ENCODE measurements around the gene IFRD1. TPM values are rescaled to one million over a fixed set of nuclear protein-coding genes. Genes with fewer than 3 reads are reported as not detected.

The IFRD1 gene
- 31.0 and 39.7 TPM in 2 replicates for polyA plus RNA-seq (2012; rRNA removed)
- polyA plus RNA-seq (2012; cell fraction: cytosol; rRNA removed) = 33.1 and 38.6 TPM in 2 replicates
- 49.1 and 103 TPM in 2 replicates for polyA plus RNA-seq (2012; cell fraction: nucleus; rRNA removed)

- H3K4me2 ChIP-seq = peak within 1 kb of the TSS; percentile 86
- TF ChIP-seq ZBTB33 (IDR thresholded peaks at IDR 0.05; ENCODE audit: borderline replicate concordance, low read depth) = no peak; the same call in 1 of the 2 replicates
- no peak for TF ChIP-seq RCOR1 (IDR thresholded peaks at IDR 0.05; ENCODE audit: low read length)
- TF ChIP-seq CHD2 (IDR thresholded peaks at IDR 0.05; ENCODE audit: low read length, partially characterized antibody) = peak; percentile 85
- no peak for TF ChIP-seq MEF2A (IDR thresholded peaks at IDR 0.05; ENCODE audit: borderline replicate concordance, low read depth)
- peak; percentile 2; the same call in 1 of the 2 replicates for TF ChIP-seq RAD21 (IDR thresholded peaks at IDR 0.05; ENCODE audit: low read length)
- peak; percentile 67 for TF ChIP-seq ELF1 (IDR thresholded peaks at IDR 0.05)
- TF ChIP-seq JUND (IDR thresholded peaks at IDR 0.05) = no peak
- TF ChIP-seq TAF1 (IDR thresholded peaks at IDR 0.05; ENCODE audit: borderline replicate concordance, low read depth, low read length) = peak; percentile 89
- TF ChIP-seq YY1 (IDR thresholded peaks at IDR 0.05; ENCODE audit: low read depth) = no peak
- TF ChIP-seq NRF1 (IDR thresholded peaks at IDR 0.05; ENCODE audit: low read depth, low read length) = no peak
- peak; percentile 100 for TF ChIP-seq POLR2AphosphoS5 (IDR thresholded peaks at IDR 0.05; ENCODE audit: low read depth, low read length)
- TF ChIP-seq EP300 (IDR thresholded peaks at IDR 0.05; ENCODE audit: borderline replicate concordance in 1 of 2, low read depth in 1 of 2, low read length in 1 of 2) = no peak
- peak; percentile 61; the same call in 1 of the 2 replicates for TF ChIP-seq MXI1 (IDR thresholded peaks at IDR 0.05; ENCODE audit: low read depth, low read length)
- 0 out of 2 replicates have a peak, but pooled peaks have one; percentile 14 for TF ChIP-seq IRF3 (IDR thresholded peaks at IDR 0.05; ENCODE audit: low read depth, low read length)
- peak; percentile 55 for TF ChIP-seq RFX5 (IDR thresholded peaks at IDR 0.05; ENCODE audit: low read length)
- TF ChIP-seq RXRA (IDR thresholded peaks at IDR 0.05; ENCODE audit: borderline replicate concordance, low read depth) = no peak
- TF ChIP-seq USF2 (IDR thresholded peaks at IDR 0.05; ENCODE audit: borderline replicate concordance, low read depth, low read length) = no peak; the same call in 1 of the 2 replicates
- TF ChIP-seq TEAD4 (IDR thresholded peaks at IDR 0.05; ENCODE audit: borderline replicate concordance, insufficient read depth) = no peak
- peak; percentile 30; the same call in 1 of the 2 replicates for TF ChIP-seq PBX3 (IDR thresholded peaks at IDR 0.05)
- TF ChIP-seq REST (IDR thresholded peaks at IDR 0.05; ENCODE audit: low read depth, low read length) = 0 out of 2 replicates have a peak, but pooled peaks have one; percentile 22
- no peak for TF ChIP-seq USF1 (IDR thresholded peaks at IDR 0.05; ENCODE audit: borderline replicate concordance, low read depth)
Observed at GRCh38 chr7:112449902-112450806, at the start of gene IFRD1. IFRD1 (plus strand) TSS chr7:112450460; CDS start chr7:112450689, 229 bp downstream.

More at GRCh38 chr7:112449902-112450806, at the start of gene IFRD1:
- H3K4me1 ChIP-seq (ENCODE audit: control insufficient read depth in 1 of 2, insufficient read depth in 2 of 2, low read depth in 1 of 2, low read length in 1 of 2) = peaks cover 14 to 24% of the 10 kb centered on the region in 2 experiments; a peak in 3 of 4 replicates
- ChIA-PET CTCF (interaction anchor here (0.5 to 2.3 kb wide), 11 partner anchors 11 to 1142 kb away, joined by 3 to 11 read pairs (median 3); partner anchors contain the start of gene LSMEM1), POLR2A (interaction anchor here (0.6 to 3.2 kb wide), 18 partner anchors 9 to 696 kb away, joined by 3 to 36 read pairs (median 5); partner anchors contain the start of genes DOCK4, GPR85, LSMEM1 and ZNF277)
- H2AFZ ChIP-seq (ENCODE audit: low read depth) = peak within 1 kb of the TSS; percentile 86
- H3K9me2 ChIP-seq = no peaks in the 10 kb centered on the region
- peak; percentile 98 for DNase-seq
- H3K79me2 ChIP-seq (ENCODE audit: insufficient read depth) = peaks cover 48% of the 10 kb centered on the region
- H3K27ac ChIP-seq (ENCODE audit: low read depth in 2 of 2, low read length in 1 of 2) = peak within 1 kb of the TSS; percentile 95 to 99
- H3K9me3 ChIP-seq = no peaks in the 10 kb centered on the region
- peaks cover 42% of the 10 kb centered on the region for H4K20me1 ChIP-seq (ENCODE audit: insufficient read depth)
- H3K36me3 ChIP-seq (replicated peaks in 1 of 2; ENCODE audit: control insufficient read depth in 1 of 2, insufficient read depth in 2 of 2, low read length in 1 of 2) = peaks cover under 1 to 2% of the 10 kb centered on the region in 2 experiments
- 1% methylated on average over 61 of the region's 73 CpGs for WGBS (ENCODE audit: low lambda C conversion rate)
- no peaks in the 10 kb centered on the region for H3K27me3 ChIP-seq (ENCODE audit: insufficient read depth)
- H3K4me3 ChIP-seq (ENCODE audit: low read depth in 2 of 2, low read length in 1 of 2) = peak within 1 kb of the TSS; percentile 99 to 100
- H3F3A ChIP-seq (replicated peaks; ENCODE audit: insufficient read depth) = peaks cover 20% of the 10 kb centered on the region
- peak within 1 kb of the TSS; percentile 99 for H3K9ac ChIP-seq
